Activated CD8-positive, alpha-beta memory T cell treated with anti-CD3 and anti-CD28 coated beads, Interleukin-2, amount 50 U/mL, for 24 hours (primary cell): ENCODE data around the gene C3orf49.

ENCODE experiments used
- DNase-seq: peaks from one replicate; pipeline ENCODE4 v3.0.0-alpha.2; 2020; ENCODE audit errors: extremely low read depth

C3orf49 gene

DNA sequence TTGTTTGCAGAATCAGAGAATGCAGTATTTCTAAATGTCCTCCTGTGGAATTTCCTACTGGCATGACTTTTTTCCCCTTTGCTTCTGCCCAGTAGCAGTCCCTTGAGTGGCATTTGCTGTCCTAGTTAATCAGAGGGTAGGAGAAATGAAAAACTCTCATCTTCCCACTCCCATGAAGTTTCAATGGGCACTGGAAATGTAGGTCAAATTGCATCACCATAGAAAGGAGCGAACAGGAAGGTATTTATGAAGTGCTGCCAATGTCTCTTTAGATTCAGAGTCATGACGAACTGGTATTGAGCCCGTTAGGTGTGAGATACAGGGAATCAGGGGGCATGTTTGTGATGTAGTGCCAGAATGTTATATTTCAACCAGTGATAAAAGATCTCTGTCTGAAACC lies 67.8 kb downstream of the C3orf49 start:
- no peak for DNase-seq

GRCh38 chr3:63891518-63891917 lies 72.4 kb downstream of the C3orf49 start:
- DNase-seq: no peak

- DNase-seq: no peak
Measured at GRCh38 chr3:63892773-63893352, 73.8 kb downstream of the C3orf49 start.

DNA sequence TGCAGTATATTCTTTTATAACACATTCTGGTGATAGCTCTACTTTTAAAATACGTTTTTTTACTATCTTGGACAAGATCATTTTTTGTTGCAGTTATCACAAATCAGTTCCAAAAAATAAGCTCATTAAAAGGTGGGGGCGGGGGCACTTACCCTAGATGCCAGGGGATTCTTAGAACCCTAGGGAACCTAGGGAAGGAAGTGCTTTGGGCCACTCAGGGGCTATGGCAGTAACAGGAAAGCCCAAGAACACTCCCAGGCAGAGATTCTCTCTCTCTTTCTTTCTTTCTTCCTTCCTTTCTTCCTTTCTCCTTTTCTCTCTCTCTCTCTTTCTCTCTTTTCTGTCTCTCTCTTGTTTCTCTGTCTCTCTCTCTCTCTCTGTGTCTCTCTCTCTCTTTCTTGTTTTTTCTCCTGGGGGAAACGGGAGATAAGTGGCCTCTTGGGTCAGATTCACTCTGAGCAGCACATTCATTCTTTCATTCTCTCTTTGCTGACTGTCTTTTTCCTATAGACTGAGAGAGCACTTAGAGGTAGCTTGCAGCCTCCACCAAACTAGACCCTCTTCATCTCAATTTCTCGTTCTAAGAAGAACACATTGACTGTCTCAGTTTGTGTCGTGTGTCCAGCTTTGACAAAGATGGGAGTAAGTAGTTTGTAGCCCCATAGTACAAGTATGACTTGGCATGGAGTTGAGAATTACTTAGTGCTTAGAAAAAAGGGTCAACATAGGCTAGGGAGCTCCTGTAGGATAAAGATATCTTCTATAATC lies 76.5 kb downstream of the C3orf49 start:
- DNase-seq: no peak

- no peak for DNase-seq
Measured at GRCh38 chr3:63896332-63897030, 77.4 kb downstream of the C3orf49 start.
